ENCODE measurements around the gene PAAF1.

PAAF1 gene

GRCh38 chr11:73974604-73975478, 98.0 kb downstream of the PAAF1 start:
- DNase-seq = no peak

GRCh38 chr11:73975479-73975757, 98.6 kb downstream of the PAAF1 start:
- no peak for DNase-seq

- peak in 1 of 4 experiments; percentile 16 for DNase-seq
Observed at GRCh38 chr11:73976451-73977151, 99.8 kb downstream of the PAAF1 start.

GRCh38 chr11:73977856-73978519, 101.2 kb downstream of the PAAF1 start:
- no peak for DNase-seq

GRCh38 chr11:73978576-73979086, 101.8 kb downstream of the PAAF1 start:
- no peak for DNase-seq

- DNase-seq = peak; percentile 65 to 81 (median 76)
Observed at GRCh38 chr11:73980001-73980961, 103.5 kb downstream of the PAAF1 start.

Data from suppressor macrophage (primary cell).